Vagina (tissue), 2 donors: ENCODE data around the gene CAST.

Experiments
- CTCF ChIP-seq, 3 experiments: fragments of 450-650 bp in 2 of 3; fragments of 200-600 bp in 1 of 3; sonication (generic) in 1 of 3; IDR thresholded peaks; one replicate each; pipeline ENCODE4 v1.5.1; 2017 to 2019; ENCODE audit warnings: antibody characterized with exemption in 3 of 3, mild to moderate bottlenecking in 2 of 3, moderate library complexity in 2 of 3
- POLR2AphosphoS5 ChIP-seq, 2 donors: sonication (generic); formaldehyde crosslinking; IDR thresholded peaks; one replicate each; pipeline ENCODE4 v1.9.0; 2017; ENCODE audit warnings: antibody characterized with exemption in 2 of 2, mild to moderate bottlenecking in 2 of 2, low read depth in 1 of 2; ENCODE audit not compliant: insufficient read depth in 1 of 2

- TF ChIP-seq CTCF (IDR thresholded peaks at IDR 0.05): no peak
- TF ChIP-seq POLR2AphosphoS5 (IDR thresholded peaks at IDR 0.05; ENCODE audit: insufficient read depth in 1 of 2, low read depth in 1 of 2): no peak
Observed at GRCh38 chr5:96772542-96772941, 110.4 kb downstream of the CAST start.
